Panc1 (cell line): ENCODE data around the gene TMTC2.

Source experiments
- CTCF ChIP-seq: fragments of 450-650 bp; IDR thresholded peaks from 2 replicates; pipeline ENCODE4 v1.5.1; 2017; ENCODE audit warnings: mild to moderate bottlenecking
- POLR2AphosphoS5 ChIP-seq: IDR thresholded peaks from 2 replicates; pipeline ENCODE4 v1.6.1; 2012; ENCODE audit warnings: mild to moderate bottlenecking, low read depth, low read length, moderate library complexity
- REST ChIP-seq, 2 experiments: IDR thresholded peaks; 2 replicates each; pipeline ENCODE4 v1.6.1; 2011 to 2012; ENCODE audit warnings: low read depth in 2 of 2, control low read depth in 1 of 2, low read length in 1 of 2, mild to moderate bottlenecking in 1 of 2, moderate library complexity in 1 of 2; ENCODE audit not compliant: insufficient read depth in 1 of 2
- TCF7L2 ChIP-seq: IDR thresholded peaks from 2 replicates; pipeline ENCODE4 v1.6.1; 2011; ENCODE audit warnings: mild to moderate bottlenecking, low read depth, low read length, inconsistent platforms

GRCh38 chr12:83036847-83037246 lies 350.1 kb downstream of the TMTC2 start:
- TF ChIP-seq CTCF (no peak), POLR2AphosphoS5 (no peak), REST (IDR thresholded peaks at IDR 0.05; ENCODE audit: insufficient read depth in 1 of 2, low read depth in 2 of 2, low read length in 1 of 2) (no peak), TCF7L2 (no peak)
